BLaER1 (cell line): ENCODE measurements around the gene TMEM248.
A peak's percentile ranks its signal among the peaks of the same experiment; 100 is the strongest.
"Not testable (repeated sequence)": the region's sequence is repeated elsewhere in the genome, so short reads cannot be mapped to it uniquely, and the experiment has no call there.

Experiments
- H3K27ac ChIP-seq: shearing (Covaris generic); formaldehyde crosslinking; 2 replicates; pipeline ENCODE4 v1.8.1; 2022
- H3K27me3 ChIP-seq: shearing (Covaris generic); formaldehyde crosslinking; 2 replicates; pipeline ENCODE4 v1.8.1; 2022
- H3K36me3 ChIP-seq: shearing (Covaris generic); formaldehyde crosslinking; 2 replicates; pipeline ENCODE4 v1.8.1; 2022
- H3K4me1 ChIP-seq: shearing (Covaris generic); formaldehyde crosslinking; 2 replicates; pipeline ENCODE4 v1.8.1; 2022
- H3K4me2 ChIP-seq: shearing (Covaris generic); formaldehyde crosslinking; 2 replicates; pipeline ENCODE4 v1.8.1; 2022
- H3K4me3 ChIP-seq: shearing (Covaris generic); formaldehyde crosslinking; 2 replicates; pipeline ENCODE4 v1.8.1; 2022
- H3K9ac ChIP-seq: shearing (Covaris generic); formaldehyde crosslinking; 2 replicates; pipeline ENCODE4 v1.8.1; 2022
- H3K9me3 ChIP-seq: shearing (Covaris generic); formaldehyde crosslinking; 2 replicates; pipeline ENCODE4 v1.8.1; 2022
- H4K20me1 ChIP-seq: shearing (Covaris generic); formaldehyde crosslinking; 2 replicates; pipeline ENCODE4 v1.8.1; 2022
- Cebpa-rat ChIP-seq: shearing (Covaris generic); IDR thresholded peaks from 2 replicates; pipeline ENCODE4 v1.8.1; 2022

Gene TMEM248

GRCh38 chr7:66907731-66908130, 13.3 kb upstream of the TMEM248 start:
- no peak overlapping the region for H3K4me2 ChIP-seq

GRCh38 chr7:66908598-66908997, 12.4 kb upstream of the TMEM248 start:
- H4K20me1 ChIP-seq, H3K9ac ChIP-seq, H3K4me1 ChIP-seq, H3K4me3 ChIP-seq, H3K27ac ChIP-seq, H3K4me2 ChIP-seq, H3K27me3 ChIP-seq, H3K9me3 ChIP-seq: not testable (repeated sequence)
- H3K36me3 ChIP-seq, result peaks cover 23% of the 10 kb centered on the region; the same call in 1 of the 2 replicates

More at GRCh38 chr7:66907731-66908130, 13.3 kb upstream of the TMEM248 start:
- Histone ChIP-seq H3K36me3 (peaks cover 29% of the 10 kb centered on the region; the same call in 1 of the 2 replicates), H3K4me1 (no peaks in the 10 kb centered on the region), H3K4me3 (no peak overlapping the region), H3K9ac (no peak overlapping the region), H3K9me3 (no peaks in the 10 kb centered on the region), H4K20me1 (no peaks in the 10 kb centered on the region), H3K27ac (no peak overlapping the region), H3K27me3 (no peaks in the 10 kb centered on the region)
- no peak for TF ChIP-seq Cebpa-rat

GRCh38 chr7:66910789-66911188, 10.2 kb upstream of the TMEM248 start:
- no peak overlapping the region for H3K4me3 ChIP-seq
- no peak overlapping the region for H3K27ac ChIP-seq
- peaks cover 6% of the 10 kb centered on the region; the same call in 1 of the 2 replicates for H3K4me1 ChIP-seq
- TF ChIP-seq Cebpa-rat, result no peak
- H3K9ac ChIP-seq, result no peak overlapping the region
- no peaks in the 10 kb centered on the region for H3K27me3 ChIP-seq
- no peak overlapping the region for H3K4me2 ChIP-seq
- 0 out of 2 replicates have a peak, but pooled peaks cover 2% of the 10 kb centered on the region for H3K36me3 ChIP-seq
- H3K9me3 ChIP-seq, result no peaks in the 10 kb centered on the region
- no peaks in the 10 kb centered on the region for H4K20me1 ChIP-seq

GRCh38 chr7:66911191-66911590, 9.8 kb upstream of the TMEM248 start:
- H4K20me1 ChIP-seq, H3K4me2 ChIP-seq, H3K36me3 ChIP-seq, H3K27me3 ChIP-seq, H3K27ac ChIP-seq, H3K9me3 ChIP-seq, H3K4me1 ChIP-seq, H3K9ac ChIP-seq, H3K4me3 ChIP-seq: not testable (repeated sequence)

GRCh38 chr7:66912195-66912594, 8.8 kb upstream of the TMEM248 start:
- H3K27ac ChIP-seq, result no peak overlapping the region
- TF ChIP-seq Cebpa-rat, result no peak
- no peak overlapping the region for H3K4me3 ChIP-seq
- H3K9ac ChIP-seq, result no peak overlapping the region
- H4K20me1 ChIP-seq, result no peaks in the 10 kb centered on the region
- H3K27me3 ChIP-seq, result no peaks in the 10 kb centered on the region
- no peaks in the 10 kb centered on the region for H3K36me3 ChIP-seq
- H3K9me3 ChIP-seq, result no peaks in the 10 kb centered on the region
- H3K4me2 ChIP-seq, result no peak overlapping the region
- peaks cover 6% of the 10 kb centered on the region; the same call in 1 of the 2 replicates for H3K4me1 ChIP-seq

- H3K4me3 ChIP-seq, result no peak overlapping the region
- H3K9me3 ChIP-seq, result no peaks in the 10 kb centered on the region
- no peak overlapping the region for H3K4me2 ChIP-seq
- no peak for TF ChIP-seq Cebpa-rat
- no peak overlapping the region for H3K27ac ChIP-seq
- H3K36me3 ChIP-seq, result no peaks in the 10 kb centered on the region
- H4K20me1 ChIP-seq, result no peaks in the 10 kb centered on the region
- H3K4me1 ChIP-seq, result peaks cover 6% of the 10 kb centered on the region; the same call in 1 of the 2 replicates
- H3K27me3 ChIP-seq, result no peaks in the 10 kb centered on the region
- H3K9ac ChIP-seq, result no peak overlapping the region
Measured at GRCh38 chr7:66913118-66914037, 7.6 kb upstream of the TMEM248 start.

- H3K27ac ChIP-seq, H3K36me3 ChIP-seq, H3K4me2 ChIP-seq, H3K9ac ChIP-seq, H3K27me3 ChIP-seq, H3K4me3 ChIP-seq, H3K9me3 ChIP-seq: not testable (repeated sequence)
- peaks cover 23% of the 10 kb centered on the region for H3K4me1 ChIP-seq
- H4K20me1 ChIP-seq, result peaks cover 11% of the 10 kb centered on the region
Measured at GRCh38 chr7:66917904-66918303, 3.1 kb upstream of the TMEM248 start.

GRCh38 chr7:66919304-66919703, 1.7 kb upstream of the TMEM248 start:
- no peaks in the 10 kb centered on the region for H3K9me3 ChIP-seq
- H3K9ac ChIP-seq, result no peak overlapping the region
- peaks cover 25% of the 10 kb centered on the region for H4K20me1 ChIP-seq
- H3K27me3 ChIP-seq, result no peaks in the 10 kb centered on the region
- peaks cover 16% of the 10 kb centered on the region for H3K36me3 ChIP-seq
- no peak for TF ChIP-seq Cebpa-rat
- H3K4me2 ChIP-seq, result no peak overlapping the region
- H3K4me1 ChIP-seq, result peaks cover 35% of the 10 kb centered on the region
- H3K27ac ChIP-seq, result no peak overlapping the region
- no peak overlapping the region for H3K4me3 ChIP-seq

GRCh38 chr7:66919704-66920103, 1.3 kb upstream of the TMEM248 start:
- peaks cover 20% of the 10 kb centered on the region for H3K36me3 ChIP-seq
- peaks cover 35% of the 10 kb centered on the region for H3K4me1 ChIP-seq
- no peak overlapping the region for H3K9ac ChIP-seq
- TF ChIP-seq Cebpa-rat, result no peak
- H3K9me3 ChIP-seq, result no peaks in the 10 kb centered on the region
- no peak overlapping the region; the same call in 1 of the 2 replicates for H3K4me3 ChIP-seq
- H3K27me3 ChIP-seq, result no peaks in the 10 kb centered on the region
- peaks cover 29% of the 10 kb centered on the region for H4K20me1 ChIP-seq
- H3K4me2 ChIP-seq, result peak overlapping the region; percentile 91
- no peak overlapping the region for H3K27ac ChIP-seq

GRCh38 chr7:66920256-66920655, 769 bp upstream of the TMEM248 start:
- Histone ChIP-seq H3K4me1 (peaks cover 31% of the 10 kb centered on the region), H3K9ac (peak overlapping the region; percentile 95), H3K9me3 (no peaks in the 10 kb centered on the region), H3K27me3 (no peaks in the 10 kb centered on the region), H4K20me1 (peaks cover 35% of the 10 kb centered on the region), H3K36me3 (peaks cover 25% of the 10 kb centered on the region), H3K27ac (peak overlapping the region; percentile 96), H3K4me3 (peak overlapping the region; percentile 99), H3K4me2 (peak overlapping the region; percentile 91)
- TF ChIP-seq Cebpa-rat, result no peak
